CD14-positive monocyte (primary cell): ENCODE results near the gene POC1A. TPM values are rescaled to one million over a fixed set of nuclear protein-coding genes. Genes with fewer than 3 reads are reported as not detected.

Source experiments
- DNase-seq, 3 donors: peaks; one replicate each; pipeline ENCODE4 v3.0.0-alpha.2; 2011 to 2022
- H2AFZ ChIP-seq: 2 replicates; pipeline ENCODE4 v1.6.0; 2012; ENCODE audit warnings: mild to moderate bottlenecking, low read depth, low read length, inconsistent platforms; ENCODE audit not compliant: insufficient read depth, poor library complexity, severe bottlenecking
- H3K27ac ChIP-seq, 2 donors: 1 replicate in 1 of 2; 2 replicates in 1 of 2; pipeline ENCODE4 v1.5.1; 2012 to 2013; ENCODE audit warnings: low read length in 2 of 2, control low read depth in 1 of 2, inconsistent platforms in 1 of 2, low read depth in 1 of 2, mild to moderate bottlenecking in 1 of 2
- H3K27me3 ChIP-seq, 2 donors: one replicate each; pipeline versions ENCODE4 v1.6.0 to v1.6.1; 2011 to 2013; ENCODE audit warnings: low read length in 2 of 2; ENCODE audit not compliant: control insufficient read depth in 2 of 2, insufficient read depth in 2 of 2
- H3K36me3 ChIP-seq, 2 donors: replicated peaks in 1 of 2; 1 replicate in 1 of 2; 2 replicates in 1 of 2; pipeline versions ENCODE4 v1.5.1 to v1.6.1; 2012 to 2013; ENCODE audit warnings: low read length in 2 of 2, control low read depth in 1 of 2, inconsistent platforms in 1 of 2, mild to moderate bottlenecking in 1 of 2; ENCODE audit not compliant: insufficient read depth in 2 of 2, control insufficient read depth in 1 of 2
- H3K4me1 ChIP-seq, 2 donors: 1 replicate in 1 of 2; 2 replicates in 1 of 2; pipeline versions ENCODE4 v1.5.1 to v1.6.1; 2012 to 2013; ENCODE audit warnings: low read length in 2 of 2, control low read depth in 1 of 2, inconsistent platforms in 1 of 2, mild to moderate bottlenecking in 1 of 2, moderate library complexity in 1 of 2; ENCODE audit not compliant: insufficient read depth in 2 of 2, control insufficient read depth in 1 of 2
- H3K4me2 ChIP-seq: replicated peaks from 2 replicates; pipeline ENCODE3; 2012; ENCODE audit warnings: low read length, moderate library complexity, mild to moderate bottlenecking; ENCODE audit not compliant: poor library complexity, severe bottlenecking; ENCODE audit errors: extremely low read depth
- H3K4me3 ChIP-seq, 3 experiments: fragments of 200-600 bp in 1 of 3; sonication (generic) in 1 of 3; replicated peaks in 1 of 3; 1 replicate in 2 of 3; 2 replicates in 1 of 3; pipeline ENCODE4 v1.5.1; 2011 to 2013; ENCODE audit warnings: low read length in 3 of 3, mild to moderate bottlenecking in 3 of 3, control low read depth in 2 of 3, low read depth in 2 of 3, inconsistent platforms in 1 of 3, moderate library complexity in 1 of 3
- H3K79me2 ChIP-seq: 2 replicates; pipeline ENCODE4 v1.6.0; 2012; ENCODE audit warnings: mild to moderate bottlenecking, control low read depth, inconsistent platforms, low read length, moderate library complexity; ENCODE audit not compliant: insufficient read depth
- H3K9ac ChIP-seq: 2 replicates; pipeline ENCODE4 v1.6.0; 2017; ENCODE audit warnings: low read length, mild to moderate bottlenecking; ENCODE audit not compliant: insufficient read depth, poor library complexity, severe bottlenecking
- H3K9me3 ChIP-seq, 2 donors: replicated peaks in 1 of 2; 1 replicate in 1 of 2; 2 replicates in 1 of 2; pipeline versions ENCODE4 v1.5.1 to v1.6.1; 2012 to 2013; ENCODE audit warnings: low read length in 2 of 2, control low read depth in 1 of 2; ENCODE audit not compliant: control insufficient read depth in 1 of 2, insufficient read depth in 1 of 2
- H4K20me1 ChIP-seq: 2 replicates; pipeline ENCODE4 v1.6.0; 2012; ENCODE audit warnings: mild to moderate bottlenecking, low read length, control low read depth, moderate library complexity; ENCODE audit not compliant: insufficient read depth
- H3K27ac Mint-ChIP-seq, 7 donors: one replicate each; pipeline ENCODE4 v1.8.0; 2020; ENCODE audit warnings: mild to moderate bottlenecking in 7 of 7, mixed read lengths in 7 of 7, moderate library complexity in 6 of 7, inconsistent platforms in 2 of 7
- H3K27me3 Mint-ChIP-seq, 3 donors: one replicate each; pipeline ENCODE4 v1.8.0; 2021 to 2022; ENCODE audit warnings: low read depth in 3 of 3, mild to moderate bottlenecking in 3 of 3, mixed read lengths in 3 of 3, moderate library complexity in 3 of 3, inconsistent platforms in 1 of 3
- H3K36me3 Mint-ChIP-seq, 2 donors: one replicate each; pipeline ENCODE4 v1.8.0; 2020; ENCODE audit warnings: mixed read lengths in 2 of 2, inconsistent platforms in 1 of 2, mild to moderate bottlenecking in 1 of 2
- H3K4me1 Mint-ChIP-seq: one replicate; pipeline ENCODE4 v1.8.0; 2020; ENCODE audit warnings: mild to moderate bottlenecking, mixed read lengths
- H3K4me3 Mint-ChIP-seq, 2 donors: one replicate each; pipeline ENCODE4 v1.8.0; 2020; ENCODE audit warnings: mild to moderate bottlenecking in 2 of 2, mixed read lengths in 2 of 2, moderate library complexity in 1 of 2
- H3K9me3 Mint-ChIP-seq, 7 donors: one replicate each; pipeline ENCODE4 v1.8.0; 2020 to 2022; ENCODE audit warnings: mixed read lengths in 7 of 7, mild to moderate bottlenecking in 6 of 7, moderate library complexity in 6 of 7, inconsistent platforms in 2 of 7
- CTCF ChIP-seq: fragments of 200-600 bp; IDR thresholded peaks from one replicate; pipeline ENCODE4 v1.8.0; 2022; ENCODE audit warnings: antibody characterized with exemption, mild to moderate bottlenecking
- WGBS: methylation state at CpG from one replicate; pipeline ENCODE4 v1.1.5; 2013; ENCODE audit warnings: missing lambda C conversion rate; ENCODE audit not compliant: insufficient coverage; 5-methylcytosine and 5-hydroxymethylcytosine counted together
- intact Hi-C, 2 donors: fragments of 100-400 bp; cut with micrococcal nuclease; formaldehyde crosslinking; loops; one replicate each; pipeline versions ENCODE4 v1.15.0 to v1.15.1; 2023
- polyA plus RNA-seq, 3 donors: library from polyadenylated mRNA; depleted of rRNA in 1 of 3; unstranded in 2 of 3; stranded (reverse) in 1 of 3; fragments of 300-500 nt in 2 of 3; fragments of >200 nt in 1 of 3; fragmentation: Illumina TruSeq in 2 of 3; gene quantifications; 1 replicate in 2 of 3; 2 replicates in 1 of 3; pipeline ENCODE4 v1.2.3, GENCODE V29; 2012 to 2021

POC1A gene
- polyA plus RNA-seq, 3 donors: 1.2 to 2.0 (median 1.5) TPM

- no peak overlapping the region for H3K9ac ChIP-seq
- peaks cover 57% of the 10 kb centered on the region for H3K4me1 Mint-ChIP-seq
- H3K36me3 ChIP-seq: no peaks in the 10 kb centered on the region
- TF ChIP-seq CTCF: no peak
- no peaks in the 10 kb centered on the region for H4K20me1 ChIP-seq
- H3K27ac Mint-ChIP-seq: no peak overlapping the region
- H3K9me3 ChIP-seq: no peaks in the 10 kb centered on the region
- no peaks in the 10 kb centered on the region for H3K27me3 ChIP-seq
- H3K79me2 ChIP-seq: peaks cover 2% of the 10 kb centered on the region
- H3K4me3 ChIP-seq: no peak overlapping the region
- peaks cover 55% of the 10 kb centered on the region in 2 donors for H3K4me1 ChIP-seq
- H3K9me3 Mint-ChIP-seq: no peaks in the 10 kb centered on the region
- H3K36me3 Mint-ChIP-seq: peaks cover 0 to 1% of the 10 kb centered on the region in 2 donors
- no peak for DNase-seq
- no peak overlapping the region for H2AFZ ChIP-seq
- no peak overlapping the region for H3K4me3 Mint-ChIP-seq
- no peak overlapping the region for H3K4me2 ChIP-seq
- peaks cover 0 to 4% (median 0%) of the 10 kb centered on the region in 3 donors for H3K27me3 Mint-ChIP-seq
- no CpG with 5 or more reads among the region's 4 CpGs for WGBS
- intact Hi-C loops: no loop called here
- no peak overlapping the region for H3K27ac ChIP-seq
Observed at GRCh38 chr3:52191663-52192062, 37.4 kb upstream of the POC1A start.

- Mint-ChIP-seq H3K36me3 (peaks cover 0 to 5% of the 10 kb centered on the region in 2 donors), H3K4me3 (no peak overlapping the region), H3K27ac (peak overlapping the region in 3 of 7 donors; percentile 41 to 90 (median 72)), H3K9me3 (no peaks in the 10 kb centered on the region), H3K27me3 (peaks cover 0 to 4% (median 0%) of the 10 kb centered on the region in 3 donors), H3K4me1 (peaks cover 57% of the 10 kb centered on the region)
- Histone ChIP-seq H2AFZ (no peak overlapping the region), H3K27ac (no peak overlapping the region), H3K79me2 (peaks cover 9% of the 10 kb centered on the region), H3K9ac (no peak overlapping the region), H3K27me3 (no peaks in the 10 kb centered on the region), H4K20me1 (no peaks in the 10 kb centered on the region), H3K36me3 (no peaks in the 10 kb centered on the region), H3K4me2 (no peak overlapping the region), H3K4me3 (no peak overlapping the region), H3K4me1 (peaks cover 53 to 55% of the 10 kb centered on the region in 2 donors), H3K9me3 (no peaks in the 10 kb centered on the region)
- WGBS: 90% methylated on average over 2 of the region's 9 CpGs
- intact Hi-C loops: no loop called here
- DNase-seq: no peak
- no peak for TF ChIP-seq CTCF
Observed at GRCh38 chr3:52190294-52191074, 36.3 kb upstream of the POC1A start.
